ENCODE measurements around the gene ERCC8. TPM values are rescaled to one million over a fixed set of nuclear protein-coding genes. Genes with fewer than 3 reads are reported as not detected.

ERCC8 gene
- total and polyA plus RNA-seq, 2 of the 8 experiments (the other 6 are each of a cell fraction or from before 2014, with no cell fraction given) = 17.3 TPM

GRCh38 chr5:60826653-60827052 is 118.2 kb downstream of the ERCC8 start:
- H3K79me2 ChIP-seq (ENCODE audit: control insufficient read depth in 1 of 2, insufficient read depth in 2 of 2, low read length in 2 of 2) = no peaks in the 10 kb centered on the region
- H3K9me3 ChIP-seq (ENCODE audit: insufficient read depth in 2 of 2, low read depth in 1 of 2, low read length in 1 of 2) = no peaks in the 10 kb centered on the region
- TF ChIP-seq SP2 (IDR thresholded peaks at IDR 0.05; ENCODE audit: low read length) (no peak), BACH1 (IDR thresholded peaks at IDR 0.05; ENCODE audit: low read length) (no peak), RFX5 (IDR thresholded peaks at IDR 0.05; ENCODE audit: borderline replicate concordance, low read depth, low read length) (no peak), JUND (IDR thresholded peaks at IDR 0.05; ENCODE audit: low read length) (no peak), TBP (IDR thresholded peaks at IDR 0.05; ENCODE audit: low read depth, low read length) (no peak), GTF2F1 (IDR thresholded peaks at IDR 0.05; ENCODE audit: borderline replicate concordance, low read depth, low read length) (no peak), SAP30 (IDR thresholded peaks at IDR 0.05; ENCODE audit: insufficient read depth, insufficient replicate concordance, low read length) (no peak), SP4 (IDR thresholded peaks at IDR 0.05; ENCODE audit: low read length) (no peak), FOSL1 (IDR thresholded peaks at IDR 0.05; ENCODE audit: insufficient read depth, low read depth, low read length) (no peak), SIRT6 (IDR thresholded peaks at IDR 0.05; ENCODE audit: low read length) (no peak), TCF12 (IDR thresholded peaks at IDR 0.05; ENCODE audit: low read depth, low read length) (no peak), MAFK (IDR thresholded peaks at IDR 0.05; ENCODE audit: low read depth, low read length) (no peak), POLR2A (IDR thresholded peaks at IDR 0.05; ENCODE audit: control extremely low read depth in 1 of 2, low read depth in 2 of 2, low read length in 2 of 2) (no peak), EZH2 (IDR thresholded peaks at IDR 0.05; ENCODE audit: low read depth, low read length, severe bottlenecking) (no peak)
- no peaks in the 10 kb centered on the region; the same call in 1 of the 2 replicates for H3K23me2 ChIP-seq (ENCODE audit: low read depth, low read length)
- H2BK20ac ChIP-seq (ENCODE audit: low read length) = no peak overlapping the region
- no peak overlapping the region for H3K4me3 ChIP-seq (ENCODE audit: extremely low read depth in 1 of 4, insufficient read depth in 2 of 4, low read depth in 3 of 4, low read length in 4 of 4)
- H4K5ac ChIP-seq (ENCODE audit: insufficient read length, low read depth, low read length) = no peak overlapping the region
- ChIA-PET CTCF (ENCODE audit: partially characterized antibody) (no interaction called here), POLR2A (ENCODE audit: partially characterized antibody) (interaction anchor here (0.9 kb wide), 1 partner anchor 31 kb away, joined by 3 read pairs; no protein-coding TSS in a partner anchor)
- no peaks in the 10 kb centered on the region for H3K4me1 ChIP-seq (replicated peaks in 1 of 4; ENCODE audit: control insufficient read depth in 3 of 4, insufficient read depth in 4 of 4, low read length in 3 of 4)
- no peak overlapping the region for H2AK5ac ChIP-seq (ENCODE audit: low read depth, low read length)
- FAIRE-seq = no peak
- no peak overlapping the region for H3K23ac ChIP-seq (ENCODE audit: insufficient read length)
- H4K20me1 ChIP-seq (replicated peaks in 1 of 2; ENCODE audit: control insufficient read depth in 1 of 2, insufficient read depth in 2 of 2, low read length in 2 of 2) = no peaks in the 10 kb centered on the region
- H3K14ac ChIP-seq (ENCODE audit: insufficient read length) = no peak overlapping the region
- H3K4me2 ChIP-seq (ENCODE audit: insufficient read depth in 1 of 2, low read depth in 2 of 2, low read length in 2 of 2) = no peak overlapping the region
- no peak overlapping the region for H2AFZ ChIP-seq (ENCODE audit: low read length)
- H3K27ac ChIP-seq (ENCODE audit: low read depth, low read length) = no peak overlapping the region
- no peak overlapping the region for H3K18ac ChIP-seq (ENCODE audit: extremely low read depth, low read length)
- H3K79me1 ChIP-seq (ENCODE audit: low read depth, low read length) = no peaks in the 10 kb centered on the region
- no peak overlapping the region for H3K9ac ChIP-seq (replicated peaks in 1 of 4; ENCODE audit: extremely low read depth in 1 of 4, low read depth in 3 of 4, low read length in 3 of 4)
- no peaks in the 10 kb centered on the region for H3K36me3 ChIP-seq (ENCODE audit: control insufficient read depth in 2 of 4, insufficient read depth in 4 of 4, low read length in 3 of 4)
- no peak overlapping the region for H2BK12ac ChIP-seq (ENCODE audit: low read depth, low read length)
- H4K8ac ChIP-seq (ENCODE audit: extremely low read depth, insufficient read depth, low read length) = no peak overlapping the region
- no peak overlapping the region for H3K56ac ChIP-seq (replicated peaks; ENCODE audit: insufficient read length, low read depth, low read length)
- H2BK15ac ChIP-seq (ENCODE audit: low read length) = no peak overlapping the region
- no peak overlapping the region for H2BK5ac ChIP-seq (ENCODE audit: low read depth, low read length)
- no peaks in the 10 kb centered on the region for H3K27me3 ChIP-seq (replicated peaks in 1 of 4; ENCODE audit: control insufficient read depth in 3 of 4, extremely low read depth in 1 of 4, insufficient read depth in 3 of 4, low read length in 3 of 4)
- no peak for DNase-seq (ENCODE audit: low read depth in 1 of 2, low spot score in 2 of 2)
- no peak overlapping the region for H2BK120ac ChIP-seq (replicated peaks; ENCODE audit: low read depth, low read length)
- H4K91ac ChIP-seq (replicated peaks; ENCODE audit: insufficient read length, low read length) = no peak overlapping the region
- H3K4ac ChIP-seq (replicated peaks; ENCODE audit: insufficient read length, low read depth, low read length) = no peak overlapping the region
